ENCODE measurements around the gene STXBP6.

STXBP6 gene

DNA sequence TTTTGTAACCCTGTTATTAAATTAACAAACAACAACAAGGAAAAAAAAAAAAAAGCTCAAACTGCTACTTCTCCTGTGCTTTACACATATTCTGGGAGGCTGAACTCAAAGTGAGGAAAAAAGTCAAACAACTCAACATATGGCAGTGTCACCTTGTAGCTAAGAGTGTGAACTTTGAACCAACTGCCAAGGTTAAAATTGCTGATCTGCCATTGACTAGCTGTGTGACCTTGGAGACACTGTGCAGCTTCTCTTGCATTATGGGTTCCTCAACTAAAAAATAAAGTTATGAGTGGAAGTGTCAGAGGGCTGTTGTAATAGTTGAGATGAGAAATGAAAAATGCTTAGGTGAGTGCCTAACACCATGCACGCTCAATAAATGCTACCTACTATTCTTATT, 34.2 kb downstream of the STXBP6 start:
- DNase-seq (ENCODE audit: low spot score) = no peak

- no peak for DNase-seq (ENCODE audit: low spot score)
These were observed 35.5 kb downstream of the STXBP6 start for GRCh38 chr14:25014440-25014839.

- DNase-seq (ENCODE audit: low spot score) = no peak
These were observed 38.9 kb downstream of the STXBP6 start for GRCh38 chr14:25011095-25011494.

DNA sequence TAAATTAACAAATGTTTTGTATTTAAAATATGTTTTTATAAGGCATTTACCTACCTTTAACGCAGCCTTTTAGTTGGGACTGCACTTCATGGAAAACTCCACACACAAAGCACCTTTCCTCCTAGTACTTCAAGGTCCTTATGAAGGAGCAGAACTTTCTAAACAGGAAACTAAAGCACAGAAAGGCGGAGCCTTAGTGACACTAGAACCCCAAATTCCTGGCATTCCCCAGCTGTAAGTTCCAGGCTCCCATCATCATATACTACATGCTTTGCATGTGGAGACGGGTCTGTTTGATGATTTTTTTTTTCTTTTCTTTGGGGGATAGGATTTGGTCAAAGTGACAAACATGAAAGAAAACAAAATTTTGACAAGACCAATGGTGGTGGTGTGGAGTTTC, 39.5 kb downstream of the STXBP6 start:
- DNase-seq (ENCODE audit: low spot score) = no peak

- no peak for DNase-seq (ENCODE audit: low spot score)
These were observed 40.1 kb downstream of the STXBP6 start for GRCh38 chr14:25009891-25010290.

GRCh38 chr14:25007832-25008231, 42.1 kb downstream of the STXBP6 start:
- no peak for DNase-seq (ENCODE audit: low spot score)

DNA sequence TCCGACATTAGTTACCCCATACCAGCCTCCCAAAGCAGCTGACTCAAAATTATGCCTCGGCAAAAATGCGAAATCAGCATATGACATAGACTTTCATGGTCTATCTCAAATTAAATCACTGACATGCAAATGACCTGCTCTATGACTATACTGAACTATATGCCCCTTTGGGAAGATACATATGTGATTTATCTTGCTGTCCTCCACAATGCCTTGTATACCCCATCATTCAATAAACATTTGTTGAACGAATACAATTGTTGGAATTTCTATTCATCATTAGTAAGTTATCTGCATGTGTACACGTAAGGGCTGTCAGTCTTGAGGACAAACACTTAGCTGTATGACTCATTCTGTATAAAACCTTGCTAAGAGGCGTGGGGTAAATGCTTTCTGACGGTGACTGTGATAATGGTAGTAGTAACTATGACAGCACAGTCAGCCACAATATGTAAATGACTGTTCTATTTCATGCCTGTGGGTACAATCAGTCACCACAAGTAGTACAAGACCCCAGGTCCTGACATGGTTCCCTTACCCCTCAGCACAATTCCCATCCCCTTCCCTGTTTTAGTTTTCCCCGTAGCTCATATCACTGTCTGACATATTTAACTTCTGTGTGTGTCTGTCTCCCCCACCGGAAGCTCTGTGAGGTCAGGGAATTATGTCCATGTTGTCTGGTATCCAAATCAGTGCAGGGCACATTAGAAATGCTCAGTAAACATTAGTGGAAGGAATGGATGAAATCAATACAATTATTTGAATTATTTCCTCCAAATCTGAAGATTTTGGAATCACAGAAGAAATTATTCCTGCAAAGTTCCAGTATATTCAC, 42.8 kb downstream of the STXBP6 start:
- no peak for DNase-seq (ENCODE audit: low spot score)

- DNase-seq (ENCODE audit: low spot score) = no peak
These were observed 43.9 kb downstream of the STXBP6 start for GRCh38 chr14:25006031-25006430.

- DNase-seq (ENCODE audit: low spot score) = no peak
These were observed 45.5 kb downstream of the STXBP6 start for GRCh38 chr14:25004389-25004809.

DNA sequence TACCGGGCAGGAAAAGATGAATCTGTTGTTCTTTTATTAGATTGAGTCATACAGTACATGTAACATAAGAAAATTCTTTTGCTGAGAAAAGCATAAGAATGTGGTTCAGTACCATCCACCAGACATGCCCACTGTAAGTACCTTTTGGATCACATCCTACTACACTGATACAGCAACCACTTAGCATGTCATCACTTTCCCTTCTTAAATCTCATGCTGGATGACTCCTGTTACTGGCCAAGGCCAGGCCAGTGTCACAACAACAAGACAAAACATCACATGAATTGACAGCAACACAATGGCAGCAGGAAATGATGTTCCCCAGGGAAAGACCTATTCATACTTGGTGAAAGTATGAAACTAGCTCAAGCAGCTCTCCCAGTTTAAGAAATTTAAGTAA, 46.4 kb downstream of the STXBP6 start:
- DNase-seq (ENCODE audit: low spot score) = no peak

DNA sequence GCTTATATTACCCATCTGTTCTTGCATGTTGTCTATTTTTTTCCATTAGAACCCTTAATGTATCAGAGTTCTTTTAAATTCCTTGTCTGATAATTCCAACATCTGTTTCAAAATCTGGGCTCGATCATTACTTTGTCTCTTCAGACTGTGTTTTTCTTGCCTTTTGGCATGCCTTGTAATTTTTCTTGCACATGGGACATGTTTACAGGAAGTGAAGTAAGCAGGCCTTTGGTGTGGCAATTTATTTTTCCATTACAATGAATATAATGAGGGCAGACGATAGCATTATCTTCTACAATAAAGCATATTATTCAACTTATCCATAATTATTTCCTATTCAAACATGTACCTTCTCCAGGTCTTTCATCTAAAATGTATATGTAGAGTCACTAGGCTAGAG, 48.3 kb downstream of the STXBP6 start:
- DNase-seq (ENCODE audit: low spot score) = no peak

- DNase-seq (ENCODE audit: low spot score) = no peak
These were observed 48.8 kb downstream of the STXBP6 start for GRCh38 chr14:25001156-25001555.

DNA sequence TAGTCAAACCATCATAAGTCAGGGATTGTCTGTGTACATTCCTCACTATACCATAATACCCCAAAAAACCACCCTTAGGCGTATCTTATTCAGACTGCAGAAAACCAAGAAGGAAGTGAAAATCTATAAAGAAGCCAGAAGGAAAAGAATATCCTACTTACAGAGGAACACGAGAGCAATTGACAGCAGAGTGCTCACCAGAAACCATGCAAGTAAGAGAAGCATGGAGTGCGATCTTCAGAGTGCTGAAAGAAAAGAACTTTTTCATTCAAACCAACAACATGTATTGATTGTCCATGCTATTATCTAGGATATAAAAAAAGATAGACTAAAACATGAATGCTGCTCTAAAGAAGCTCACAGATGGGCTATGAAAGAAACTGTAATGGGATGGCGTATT, 50.8 kb downstream of the STXBP6 start:
- DNase-seq (ENCODE audit: low spot score) = no peak

GRCh38 chr14:24996930-24997725, 52.8 kb downstream of the STXBP6 start:
- DNase-seq (ENCODE audit: low spot score) = no peak

DNA sequence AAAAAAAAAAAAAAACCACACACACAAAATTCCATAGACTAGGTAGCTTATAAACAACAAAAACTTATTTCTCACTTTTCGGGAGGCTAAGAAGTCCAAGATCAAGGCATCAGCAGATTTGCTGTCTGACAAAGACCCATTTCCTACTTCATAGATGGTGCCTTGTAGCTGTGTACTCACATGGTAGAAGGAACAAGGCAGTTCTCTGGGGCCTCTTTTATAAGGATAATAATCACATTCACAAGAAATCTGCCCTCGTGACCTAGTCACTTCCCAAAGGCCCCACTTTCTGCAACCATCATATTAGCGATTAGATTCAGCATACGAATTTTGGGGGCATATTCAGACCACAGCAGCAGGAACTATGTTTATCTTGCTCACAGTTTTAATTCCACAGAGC, 54.9 kb downstream of the STXBP6 start:
- DNase-seq (ENCODE audit: low spot score) = no peak

GRCh38 chr14:24993631-24994030, 56.3 kb downstream of the STXBP6 start:
- no peak for DNase-seq (ENCODE audit: low spot score)

- no peak for DNase-seq (ENCODE audit: low spot score)
These were observed 57.2 kb downstream of the STXBP6 start for GRCh38 chr14:24992624-24993360.

- DNase-seq (ENCODE audit: low spot score) = no peak
These were observed 58.1 kb downstream of the STXBP6 start for GRCh38 chr14:24991821-24992220.

DNA sequence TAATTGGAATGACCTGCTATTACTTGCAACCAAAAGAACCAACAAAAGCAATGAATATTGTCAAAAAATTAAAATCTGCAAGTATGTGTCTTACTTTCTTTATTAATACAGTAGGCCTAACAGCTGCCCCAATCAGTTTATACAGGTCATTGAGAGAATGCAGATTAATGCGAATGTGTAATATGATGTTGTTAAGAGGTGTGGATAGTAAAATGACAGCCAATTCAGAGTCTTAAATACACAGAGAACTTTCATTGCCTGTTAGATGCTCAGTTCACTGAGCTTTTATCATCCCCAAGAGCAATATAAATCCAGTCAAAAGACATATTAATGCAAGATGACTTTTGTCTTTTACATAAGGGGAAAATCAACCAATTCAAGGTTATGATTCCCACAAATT, 58.7 kb downstream of the STXBP6 start:
- no peak for DNase-seq (ENCODE audit: low spot score)

- no peak for DNase-seq (ENCODE audit: low spot score)
These were observed 59.2 kb downstream of the STXBP6 start for GRCh38 chr14:24990773-24991172.

DNA sequence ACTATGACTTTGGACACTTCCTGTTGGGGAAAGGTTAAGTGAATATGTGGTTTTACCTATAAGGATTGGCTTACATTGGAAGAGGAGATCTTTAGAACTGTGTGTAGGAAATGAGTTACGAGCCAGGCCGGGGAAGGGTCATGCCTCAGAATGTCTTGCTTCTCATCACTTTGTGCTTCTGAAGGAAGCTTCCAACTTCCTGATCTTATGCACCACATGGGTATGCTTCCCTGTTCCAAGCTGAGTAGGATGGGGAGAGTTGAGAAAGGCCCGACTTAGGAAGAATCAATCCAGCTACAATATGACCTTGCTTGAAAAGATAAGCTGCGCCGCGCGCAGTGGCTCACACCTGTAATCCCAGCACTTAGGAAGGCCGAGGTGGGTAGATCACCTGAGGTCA, 59.9 kb downstream of the STXBP6 start:
- no peak for DNase-seq (ENCODE audit: low spot score)

- no peak for DNase-seq (ENCODE audit: low spot score)
These were observed 61.2 kb downstream of the STXBP6 start for GRCh38 chr14:24988760-24989159.

Data from hematopoietic multipotent progenitor cell treated with erythropoietin and hydrocortisone succinate and interleukin-3 and kit ligand, for 17 days (in vitro differentiated cells).